Effector memory CD4-positive, alpha-beta T cell (primary cell): ENCODE results near the gene IL1RAPL1.
"Not testable (repeated sequence)": the region's sequence is repeated elsewhere in the genome, so short reads cannot be mapped to it uniquely, and the experiment has no call there.

ENCODE experiments used
- DNase-seq, 3 donors: peaks; one replicate each; pipeline ENCODE4 v3.0.0-alpha.2; 2020
- H3K27ac ChIP-seq: 2 replicates; pipeline ENCODE4 v1.7.0; 2013; ENCODE audit warnings: mild to moderate bottlenecking, low read length, moderate library complexity; ENCODE audit not compliant: insufficient read depth, poor library complexity, severe bottlenecking
- H3K27me3 ChIP-seq: replicated peaks from 2 replicates; pipeline ENCODE4 v1.7.0; 2013; ENCODE audit warnings: mild to moderate bottlenecking, low read length; ENCODE audit not compliant: insufficient read depth, control insufficient read depth, poor library complexity, severe bottlenecking
- H3K36me3 ChIP-seq: 2 replicates; pipeline ENCODE4 v1.7.0; 2013; ENCODE audit warnings: mild to moderate bottlenecking, low read length, moderate library complexity; ENCODE audit not compliant: control insufficient read depth, insufficient read depth
- H3K4me1 ChIP-seq: 2 replicates; pipeline ENCODE4 v1.7.0; 2013; ENCODE audit warnings: low read length, mild to moderate bottlenecking; ENCODE audit not compliant: control insufficient read depth, insufficient read depth, poor library complexity, severe bottlenecking
- H3K4me3 ChIP-seq: 2 replicates; pipeline ENCODE4 v1.7.0; 2013; ENCODE audit warnings: low read length, low read depth, mild to moderate bottlenecking; ENCODE audit not compliant: insufficient read depth, poor library complexity, severe bottlenecking
- H3K9me3 ChIP-seq: 2 replicates; pipeline ENCODE4 v1.7.0; 2013; ENCODE audit warnings: mild to moderate bottlenecking, low read length, moderate library complexity; ENCODE audit not compliant: control insufficient read depth

IL1RAPL1 gene

GRCh38 chrX:28752330-28752729, 165.1 kb downstream of the IL1RAPL1 start:
- H3K27ac ChIP-seq: no peak overlapping the region
- no peak overlapping the region for H3K4me3 ChIP-seq
- DNase-seq: no peak
- no peaks in the 10 kb centered on the region for H3K4me1 ChIP-seq
- no peaks in the 10 kb centered on the region for H3K27me3 ChIP-seq
- H3K9me3 ChIP-seq: no peaks in the 10 kb centered on the region
- H3K36me3 ChIP-seq: no peaks in the 10 kb centered on the region

- Histone ChIP-seq H3K4me3 (no peak overlapping the region), H3K4me1 (no peaks in the 10 kb centered on the region), H3K27me3 (no peaks in the 10 kb centered on the region), H3K27ac (no peak overlapping the region), H3K9me3 (no peaks in the 10 kb centered on the region), H3K36me3 (no peaks in the 10 kb centered on the region)
- DNase-seq: no peak
Observed at GRCh38 chrX:28756175-28756574, 168.9 kb downstream of the IL1RAPL1 start.

- Histone ChIP-seq H3K27me3 (no peaks in the 10 kb centered on the region), H3K36me3 (no peaks in the 10 kb centered on the region), H3K9me3 (no peaks in the 10 kb centered on the region), H3K27ac (no peak overlapping the region), H3K4me1 (no peaks in the 10 kb centered on the region), H3K4me3 (no peak overlapping the region)
- DNase-seq: no peak
Observed at GRCh38 chrX:28756647-28757046, 169.4 kb downstream of the IL1RAPL1 start.

GRCh38 chrX:28757290-28757689, 170.0 kb downstream of the IL1RAPL1 start:
- no peaks in the 10 kb centered on the region for H3K4me1 ChIP-seq
- no peak overlapping the region for H3K27ac ChIP-seq
- no peak for DNase-seq
- H3K27me3 ChIP-seq: no peaks in the 10 kb centered on the region
- H3K4me3 ChIP-seq: no peak overlapping the region
- no peaks in the 10 kb centered on the region for H3K36me3 ChIP-seq
- no peaks in the 10 kb centered on the region for H3K9me3 ChIP-seq

- not testable (repeated sequence) for H3K27me3 ChIP-seq, DNase-seq, H3K36me3 ChIP-seq, H3K4me3 ChIP-seq, H3K4me1 ChIP-seq, H3K9me3 ChIP-seq, H3K27ac ChIP-seq
Observed at GRCh38 chrX:28766561-28766960, 179.3 kb downstream of the IL1RAPL1 start.

- Histone ChIP-seq H3K4me1 (no peaks in the 10 kb centered on the region), H3K36me3 (no peaks in the 10 kb centered on the region), H3K9me3 (no peaks in the 10 kb centered on the region), H3K4me3 (no peak overlapping the region), H3K27me3 (no peaks in the 10 kb centered on the region), H3K27ac (no peak overlapping the region)
- DNase-seq: no peak
Observed at GRCh38 chrX:28773807-28774206, 186.6 kb downstream of the IL1RAPL1 start.

- DNase-seq: no peak
- H3K9me3 ChIP-seq: no peaks in the 10 kb centered on the region
Observed at GRCh38 chrX:28787206-28787605, 200.0 kb downstream of the IL1RAPL1 start.

GRCh38 chrX:28800671-28801070, 213.4 kb downstream of the IL1RAPL1 start:
- not testable (repeated sequence) for DNase-seq

More at GRCh38 chrX:28787206-28787605, 200.0 kb downstream of the IL1RAPL1 start:
- no peaks in the 10 kb centered on the region for H3K27me3 ChIP-seq
- H3K36me3 ChIP-seq: no peaks in the 10 kb centered on the region
- H3K4me1 ChIP-seq: no peaks in the 10 kb centered on the region
- H3K4me3 ChIP-seq: no peak overlapping the region
- no peak overlapping the region for H3K27ac ChIP-seq

GRCh38 chrX:28802625-28803024, 215.4 kb downstream of the IL1RAPL1 start:
- DNase-seq: no peak
- Histone ChIP-seq H3K27ac (no peak overlapping the region), H3K27me3 (no peaks in the 10 kb centered on the region), H3K9me3 (no peaks in the 10 kb centered on the region), H3K4me1 (no peaks in the 10 kb centered on the region), H3K36me3 (no peaks in the 10 kb centered on the region), H3K4me3 (no peak overlapping the region)

More at GRCh38 chrX:28800671-28801070, 213.4 kb downstream of the IL1RAPL1 start:
- not testable (repeated sequence) for H3K9me3 ChIP-seq, H3K36me3 ChIP-seq, H3K4me3 ChIP-seq, H3K27me3 ChIP-seq, H3K27ac ChIP-seq, H3K4me1 ChIP-seq

- no peak for DNase-seq
- H3K27ac ChIP-seq: no peak overlapping the region
- H3K27me3 ChIP-seq: no peaks in the 10 kb centered on the region
- H3K9me3 ChIP-seq: no peaks in the 10 kb centered on the region
- no peak overlapping the region for H3K4me3 ChIP-seq
- no peaks in the 10 kb centered on the region for H3K4me1 ChIP-seq
- no peaks in the 10 kb centered on the region for H3K36me3 ChIP-seq
Observed at GRCh38 chrX:28835991-28836390, 248.7 kb downstream of the IL1RAPL1 start.

GRCh38 chrX:28843817-28844216, 256.6 kb downstream of the IL1RAPL1 start:
- Histone ChIP-seq H3K36me3 (no peaks in the 10 kb centered on the region), H3K27ac (no peak overlapping the region), H3K27me3 (no peaks in the 10 kb centered on the region), H3K9me3 (no peaks in the 10 kb centered on the region), H3K4me1 (no peaks in the 10 kb centered on the region), H3K4me3 (no peak overlapping the region)
- no peak for DNase-seq
